H9 (cell line): ENCODE results near the gene BOD1. TPM values are rescaled to one million over a fixed set of nuclear protein-coding genes. Genes with fewer than 3 reads are reported as not detected.
A peak's percentile ranks its signal among the peaks of the same experiment; 100 is the strongest.

Experiments used
- DNase-seq: peaks from one replicate; pipeline ENCODE4 v3.0.0-alpha.2; 2017
- H2AFZ ChIP-seq: one replicate; pipeline ENCODE4 v1.6.1; 2013; ENCODE audit warnings: mild to moderate bottlenecking, low read length, control low read depth, moderate library complexity
- H2AK5ac ChIP-seq: 2 replicates; pipeline ENCODE4 v1.6.1; 2013; ENCODE audit warnings: low read length, control low read depth, mixed read lengths; ENCODE audit not compliant: insufficient read length
- H2BK120ac ChIP-seq: one replicate; pipeline ENCODE4 v1.6.1; 2013; ENCODE audit warnings: low read depth, mild to moderate bottlenecking, low read length, control low read depth, inconsistent platforms; ENCODE audit not compliant: poor library complexity, severe bottlenecking
- H2BK12ac ChIP-seq: 2 replicates; pipeline ENCODE4 v1.6.1; 2013; ENCODE audit warnings: low read length, control low read depth, mixed read lengths, low read depth; ENCODE audit not compliant: insufficient read length
- H2BK15ac ChIP-seq: 2 replicates; pipeline ENCODE4 v1.6.1; 2013; ENCODE audit warnings: low read depth, low read length, control low read depth
- H2BK20ac ChIP-seq: one replicate; pipeline ENCODE4 v1.6.1; 2013; ENCODE audit warnings: low read depth, mild to moderate bottlenecking, low read length, control low read depth, inconsistent platforms; ENCODE audit not compliant: poor library complexity, severe bottlenecking
- H2BK5ac ChIP-seq: 2 replicates; pipeline ENCODE4 v1.6.1; 2013; ENCODE audit warnings: low read length, control low read depth, mixed read lengths; ENCODE audit not compliant: insufficient read length
- H3K14ac ChIP-seq: 2 replicates; pipeline ENCODE4 v1.6.1; 2013; ENCODE audit warnings: low read length, control low read depth; ENCODE audit not compliant: insufficient read depth
- H3K18ac ChIP-seq: 2 replicates; pipeline ENCODE4 v1.6.1; 2013; ENCODE audit warnings: low read depth, mild to moderate bottlenecking, mixed read lengths, low read length, control low read depth; ENCODE audit not compliant: insufficient read length
- H3K23ac ChIP-seq: 2 replicates; pipeline ENCODE4 v1.6.1; 2013; ENCODE audit warnings: low read length, control low read depth, mixed read lengths, low read depth; ENCODE audit not compliant: insufficient read length
- H3K23me2 ChIP-seq: 2 replicates; pipeline ENCODE4 v1.6.1; 2013; ENCODE audit warnings: low read depth, mild to moderate bottlenecking, mixed read lengths, low read length, control low read depth; ENCODE audit not compliant: insufficient read length, poor library complexity, severe bottlenecking
- H3K27ac ChIP-seq: 2 replicates; pipeline ENCODE4 v1.5.1; 2013; ENCODE audit warnings: low read length, control low read depth, mixed read lengths, low read depth; ENCODE audit not compliant: insufficient read length
- H3K27me3 ChIP-seq: 2 replicates; pipeline ENCODE4 v1.6.1; 2013; ENCODE audit warnings: low read length, control low read depth, inconsistent platforms; ENCODE audit not compliant: insufficient read depth
- H3K4ac ChIP-seq: 2 replicates; pipeline ENCODE4 v1.6.1; 2013; ENCODE audit warnings: low read depth, mild to moderate bottlenecking, control low read depth, inconsistent platforms, low read length, moderate library complexity
- H3K4me1 ChIP-seq: 2 replicates; pipeline ENCODE4 v1.6.1; 2013; ENCODE audit warnings: low read length, control low read depth, inconsistent platforms; ENCODE audit not compliant: insufficient read depth
- H3K4me2 ChIP-seq: 2 replicates; pipeline ENCODE4 v1.6.1; 2013; ENCODE audit warnings: low read length, control low read depth, mixed read lengths; ENCODE audit not compliant: insufficient read length, insufficient read depth
- H3K56ac ChIP-seq: 2 replicates; pipeline ENCODE4 v1.6.1; 2013; ENCODE audit warnings: low read depth, mild to moderate bottlenecking, mixed read lengths, low read length, control low read depth; ENCODE audit not compliant: insufficient read length
- H3K79me1 ChIP-seq: 2 replicates; pipeline ENCODE4 v1.6.1; 2013; ENCODE audit warnings: low read depth, mild to moderate bottlenecking, moderate library complexity, low read length, control low read depth, inconsistent platforms; ENCODE audit not compliant: insufficient read depth, poor library complexity, severe bottlenecking
- H3K79me2 ChIP-seq: 2 replicates; pipeline ENCODE4 v1.6.1; 2013; ENCODE audit warnings: low read length, control low read depth, inconsistent platforms; ENCODE audit not compliant: insufficient read depth
- H3K9ac ChIP-seq: 2 replicates; pipeline ENCODE4 v1.6.1; 2013; ENCODE audit warnings: low read length, control low read depth, mixed read lengths; ENCODE audit not compliant: insufficient read length; ENCODE audit errors: extremely low read depth
- H3K9me3 ChIP-seq: one replicate; pipeline ENCODE4 v1.6.1; 2013; ENCODE audit warnings: low read depth, low read length, inconsistent platforms; ENCODE audit not compliant: control insufficient read depth
- H3T11ph ChIP-seq: one replicate; pipeline ENCODE4 v1.6.1; 2013; ENCODE audit warnings: mild to moderate bottlenecking, low read length, control low read depth, inconsistent platforms
- H4K20me1 ChIP-seq: one replicate; pipeline ENCODE4 v1.6.1; 2013; ENCODE audit not compliant: control insufficient read depth, insufficient read length, insufficient read depth
- H4K5ac ChIP-seq: 2 replicates; pipeline ENCODE4 v1.6.1; 2013; ENCODE audit warnings: low read depth, mild to moderate bottlenecking, mixed read lengths, low read length, control low read depth; ENCODE audit not compliant: insufficient read length
- H4K8ac ChIP-seq: replicated peaks from 2 replicates; pipeline ENCODE4 v1.6.1; 2013; ENCODE audit warnings: low read length, control low read depth, mixed read lengths, low read depth; ENCODE audit not compliant: insufficient read length
- H4K91ac ChIP-seq: 2 replicates; pipeline ENCODE4 v1.6.1; 2013; ENCODE audit warnings: low read depth, mild to moderate bottlenecking, moderate library complexity, mixed read lengths, low read length, control low read depth; ENCODE audit not compliant: insufficient read length
- H3K27ac Mint-ChIP-seq, 3 experiments: 2 replicates in 2 of 3; 3 replicates in 1 of 3; pipeline ENCODE4 v1.8.0; 2020 to 2021; ENCODE audit warnings: mixed read lengths in 3 of 3, mild to moderate bottlenecking in 1 of 3, moderate library complexity in 1 of 3
- H3K27me3 Mint-ChIP-seq: 2 replicates; pipeline ENCODE4 v1.8.0; 2021; ENCODE audit warnings: low read depth, mild to moderate bottlenecking, moderate library complexity, mixed read lengths
- H3K36me3 Mint-ChIP-seq, 3 experiments: 2 replicates in 2 of 3; 3 replicates in 1 of 3; pipeline ENCODE4 v1.8.0; 2020 to 2021; ENCODE audit warnings: low read depth in 3 of 3, mixed read lengths in 3 of 3; ENCODE audit not compliant: insufficient read depth in 1 of 3
- H3K4me1 Mint-ChIP-seq, 2 experiments: 2 replicates each; pipeline ENCODE4 v1.8.0; 2020; ENCODE audit warnings: mixed read lengths in 2 of 2
- H3K4me3 Mint-ChIP-seq, 2 experiments: 2 replicates in 1 of 2; 3 replicates in 1 of 2; pipeline ENCODE4 v1.8.0; 2020 to 2021; ENCODE audit warnings: mild to moderate bottlenecking in 2 of 2, mixed read lengths in 2 of 2, moderate library complexity in 1 of 2
- H3K9me3 Mint-ChIP-seq, 2 experiments: 2 replicates in 1 of 2; 3 replicates in 1 of 2; pipeline ENCODE4 v1.8.0; 2020; ENCODE audit warnings: mild to moderate bottlenecking in 2 of 2, mixed read lengths in 2 of 2, moderate library complexity in 1 of 2
- CTCF ChIP-seq: fragments of 200-600 bp; sonication (generic); conservative IDR thresholded peaks from 3 replicates; pipeline ENCODE4 v1.8.0; 2021; ENCODE audit warnings: antibody characterized with exemption, mild to moderate bottlenecking
- WGBS: extraction: QIAGEN DNeasy Blood & Tissue Kit; methylation state at CpG from one replicate; pipeline ENCODE4 v1.1.7; 2013; ENCODE audit warnings: missing lambda C conversion rate, low lambda C conversion rate, mixed read lengths; ENCODE audit not compliant: insufficient read length; ENCODE audit errors: extremely low coverage; 5-methylcytosine and 5-hydroxymethylcytosine counted together
- total RNA-seq: library from RNA; stranded (reverse); gene quantifications from 2 replicates; pipeline ENCODE4 v1.2.1, GENCODE V29; 2021

The BOD1 gene
- total RNA-seq, 1 experiment from 2014 or later = 121 TPM

DNA sequence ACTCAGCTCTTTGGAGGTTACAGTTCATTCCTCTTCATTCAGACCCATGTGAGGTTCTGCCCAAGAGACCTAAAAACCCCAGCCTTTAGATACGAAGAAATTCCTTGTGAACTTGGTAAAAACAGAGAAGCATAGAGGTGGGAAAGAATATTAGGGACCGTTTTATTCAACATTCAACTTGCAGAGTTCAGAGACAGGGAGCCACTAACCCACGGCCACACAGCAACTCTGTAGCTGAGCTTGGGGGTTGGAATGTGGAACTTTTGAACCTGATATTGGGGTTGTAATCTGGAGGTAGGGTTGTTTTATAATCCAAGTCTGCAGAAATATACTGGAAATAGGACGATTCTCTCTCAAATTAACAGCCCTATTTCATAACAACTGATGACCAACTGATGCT lies 10.8 kb upstream of the BOD1 start:
- H3K4me1 Mint-ChIP-seq = peaks cover 44 to 53% of the 10 kb centered on the region in 2 experiments
- Histone ChIP-seq H2BK120ac (no peak overlapping the region), H2BK15ac (no peak overlapping the region), H3K18ac (no peak overlapping the region), H4K20me1 (no peaks in the 10 kb centered on the region), H3K23me2 (no peaks in the 10 kb centered on the region), H3K79me2 (no peaks in the 10 kb centered on the region), H3K4me2 (no peak overlapping the region), H4K91ac (no peak overlapping the region), H2AK5ac (no peak overlapping the region), H2AFZ (no peak overlapping the region), H4K5ac (no peak overlapping the region), H4K8ac (no peak overlapping the region), H3K9ac (no peak overlapping the region), H3K23ac (no peak overlapping the region), H3K4me1 (peaks cover 8% of the 10 kb centered on the region; the same call in 1 of the 2 replicates), H2BK12ac (no peak overlapping the region), H3T11ph (no peak overlapping the region), H3K14ac (no peak overlapping the region), H3K56ac (no peak overlapping the region), H3K27me3 (no peaks in the 10 kb centered on the region), H3K9me3 (no peaks in the 10 kb centered on the region), H3K4ac (no peak overlapping the region), H3K27ac (peak overlapping the region; percentile 61), H2BK5ac (no peak overlapping the region), H2BK20ac (no peak overlapping the region), H3K79me1 (no peaks in the 10 kb centered on the region)
- no peak for DNase-seq
- WGBS = no CpG with 5 or more reads among the region's 4 CpGs
- no peaks in the 10 kb centered on the region for H3K36me3 Mint-ChIP-seq
- peak overlapping the region; percentile 31 to 67; a peak in 3 of 5 replicates for H3K4me3 Mint-ChIP-seq
- no peak for TF ChIP-seq CTCF
- H3K27me3 Mint-ChIP-seq = peaks cover 1% of the 10 kb centered on the region
- H3K27ac Mint-ChIP-seq = peak overlapping the region; percentile 95 to 97 (median 96); a peak in 5 of 7 replicates
- no peaks in the 10 kb centered on the region for H3K9me3 Mint-ChIP-seq
